ENCODE measurements around the gene IFT25. TPM values are rescaled to one million over a fixed set of nuclear protein-coding genes. Genes with fewer than 3 reads are reported as not detected.
A peak's percentile ranks its signal among the peaks of the same experiment; 100 is the strongest.
"Not testable (repeated sequence)": the region's sequence is repeated elsewhere in the genome, so short reads cannot be mapped to it uniquely, and the experiment has no call there.

Gene IFT25
- polyA plus RNA-seq, 3 donors: 12.0 to 30.4 (median 16.1) TPM

DNA sequence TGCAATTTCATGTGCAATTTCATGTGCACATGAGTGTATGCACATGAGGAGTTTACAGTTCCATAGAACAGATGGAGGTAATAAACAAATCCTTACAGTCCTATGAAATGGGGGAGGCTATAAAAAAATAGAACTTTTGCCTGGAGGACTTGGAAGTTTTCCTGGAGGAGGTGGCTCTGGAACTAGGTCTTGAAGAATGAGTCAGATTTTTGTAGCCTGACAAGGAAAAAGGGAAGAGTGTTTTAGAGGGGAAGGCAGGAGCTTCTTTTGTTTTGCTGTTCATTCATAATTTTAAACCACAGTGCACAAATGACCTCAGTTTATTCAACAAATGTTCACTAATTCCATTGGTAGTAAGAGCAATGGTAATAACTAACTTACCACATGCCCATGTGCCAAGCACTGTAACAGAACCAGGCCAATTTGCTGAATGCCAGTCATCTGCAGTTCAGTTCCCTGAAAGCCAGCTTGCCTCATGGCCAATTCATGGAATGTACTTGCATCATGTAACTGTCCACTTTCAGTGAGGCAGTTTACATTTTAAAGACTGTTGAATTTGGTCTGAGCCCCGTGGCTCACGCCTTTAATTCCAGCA lies 48.8 kb downstream of the IFT25 start:
- 72 to 83% (median 80%) methylated on average over 2 of the region's 2 CpGs for WGBS, 3 donors
- H3K27ac ChIP-seq (ENCODE audit: low read depth, low read length): peak overlapping the region; percentile 6

DNA sequence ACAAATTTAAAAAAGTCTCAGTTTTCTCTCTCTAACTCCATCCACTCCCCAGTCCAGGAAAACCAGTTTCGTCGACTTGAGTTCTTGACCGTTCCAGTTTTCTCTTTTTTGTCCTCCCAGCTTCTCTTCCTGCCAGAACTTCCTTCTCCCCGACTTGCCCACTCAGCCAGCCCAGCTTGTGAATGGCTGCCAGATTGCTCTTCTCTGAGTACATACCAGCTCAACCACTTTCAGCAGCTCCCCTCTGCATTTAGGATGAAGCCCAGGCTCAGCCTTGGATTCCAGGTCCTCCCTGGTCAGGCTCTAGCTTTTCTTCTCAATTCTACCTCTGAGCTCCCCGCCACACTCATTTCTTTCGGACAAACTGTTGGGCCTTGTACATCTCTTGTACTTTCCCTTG lies 50.1 kb downstream of the IFT25 start:
- no peak overlapping the region for H3K27ac ChIP-seq (ENCODE audit: low read depth, low read length)
- WGBS, 3 donors: 60 to 78% (median 68%) methylated on average over 6 of the region's 6 CpGs

DNA sequence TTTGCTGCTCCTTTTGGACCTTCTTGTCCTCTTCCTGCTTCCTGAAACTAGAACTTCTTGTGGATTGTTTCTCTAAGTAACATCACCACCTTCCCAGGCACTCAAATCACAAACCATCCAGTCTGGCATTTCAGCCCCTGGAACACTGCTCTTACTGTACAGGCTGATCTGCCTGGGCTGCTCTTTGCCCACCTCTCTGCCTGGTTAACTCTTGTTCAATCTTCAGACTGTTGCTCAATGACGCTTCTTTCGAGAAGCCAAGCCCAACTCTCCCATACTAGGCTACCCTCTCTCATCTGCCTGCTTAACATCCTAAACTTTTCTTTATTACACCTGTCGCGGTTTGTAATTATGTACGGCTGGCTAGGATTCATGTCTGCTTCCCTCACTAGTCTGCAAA lies 50.9 kb downstream of the IFT25 start:
- no peak overlapping the region for H3K27ac ChIP-seq (ENCODE audit: low read depth, low read length)
- 88 to 94% (median 89%) methylated on average over 5 of the region's 5 CpGs for WGBS, 3 donors

DNA sequence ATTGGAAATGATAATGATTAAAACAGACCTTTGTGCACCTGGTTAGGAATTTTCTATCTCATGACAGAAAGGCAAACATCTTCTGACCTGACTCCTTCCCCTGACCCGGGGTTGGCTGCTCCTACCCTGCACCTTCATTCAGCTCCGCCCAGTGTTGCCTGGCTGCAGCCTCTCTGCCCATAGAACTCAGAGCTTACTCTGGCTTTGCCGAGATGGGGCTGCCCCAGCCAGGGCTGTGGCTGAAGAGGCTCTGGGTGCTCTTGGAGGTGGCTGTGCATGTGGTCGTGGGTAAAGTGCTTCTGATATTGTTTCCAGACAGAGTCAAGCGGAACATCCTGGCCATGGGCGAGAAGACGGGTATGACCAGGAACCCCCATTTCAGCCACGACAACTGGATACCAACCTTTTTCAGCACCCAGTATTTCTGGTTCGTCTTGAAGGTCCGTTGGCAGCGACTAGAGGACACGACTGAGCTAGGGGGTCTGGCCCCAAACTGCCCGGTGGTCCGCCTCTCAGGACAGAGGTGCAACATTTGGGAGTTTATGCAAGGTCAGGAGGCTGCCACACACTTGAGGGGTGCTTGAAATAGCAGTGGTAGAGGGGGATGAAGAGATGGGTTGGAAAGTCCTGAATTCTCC lies 51.4 kb downstream of the IFT25 start, which contains the start of gene DIO1:
TSS of gene DIO1 (plus strand) at position 189 of the 638 bp plus-strand sequence. CDS start at position 213, 24 bp downstream.
- WGBS, 3 donors: 54 to 84% (median 79%) methylated on average over 14 of the region's 14 CpGs
- no peak within 1 kb of the TSS for H3K27ac ChIP-seq (ENCODE audit: low read depth, low read length)

DNA sequence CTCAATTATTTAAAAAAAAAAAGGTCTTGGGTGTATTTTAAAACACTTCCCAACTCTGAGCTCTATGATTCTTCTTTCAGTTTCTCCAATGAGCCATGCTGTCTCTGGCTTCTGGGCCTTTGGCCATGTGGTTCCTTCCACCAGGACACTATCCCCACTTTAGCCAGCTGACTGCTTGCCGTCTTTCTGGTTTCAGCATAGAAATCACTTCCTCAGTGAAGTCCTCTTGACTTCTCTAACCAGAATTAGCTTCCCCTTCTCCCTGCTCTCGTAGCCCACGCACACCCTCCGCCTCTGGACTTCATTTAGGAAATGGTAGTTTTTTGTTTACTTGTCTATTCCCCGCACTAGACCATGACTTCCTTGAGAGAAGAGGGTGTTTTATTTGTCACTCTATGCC lies 52.6 kb downstream of the IFT25 start:
- 43 to 82% (median 44%) methylated on average over 5 of the region's 5 CpGs for WGBS, 3 donors
- no peak overlapping the region for H3K27ac ChIP-seq (ENCODE audit: low read depth, low read length)

DNA sequence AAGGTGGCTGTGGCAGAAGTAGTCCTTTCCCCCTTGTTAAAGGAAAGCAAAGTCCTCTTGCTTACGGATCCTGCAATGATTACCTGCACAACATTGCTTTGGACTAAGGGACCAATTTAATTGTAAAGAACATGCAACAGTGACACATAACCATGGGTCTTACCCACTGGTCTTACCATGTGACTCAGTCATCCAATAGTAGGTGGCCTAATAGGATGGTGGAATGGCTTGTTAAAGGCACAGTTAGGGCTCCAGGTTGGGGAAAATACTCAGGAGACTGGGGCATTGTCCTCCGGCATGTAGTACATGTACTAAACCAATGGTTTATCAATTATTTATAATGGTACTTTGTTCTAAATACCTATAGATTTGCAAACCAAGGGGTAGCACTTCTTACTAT lies 53.8 kb downstream of the IFT25 start:
- H3K27ac ChIP-seq (ENCODE audit: low read depth, low read length): no peak overlapping the region
- WGBS, 3 donors: 93 to 94% (median 94%) methylated on average over 2 of the region's 2 CpGs

DNA sequence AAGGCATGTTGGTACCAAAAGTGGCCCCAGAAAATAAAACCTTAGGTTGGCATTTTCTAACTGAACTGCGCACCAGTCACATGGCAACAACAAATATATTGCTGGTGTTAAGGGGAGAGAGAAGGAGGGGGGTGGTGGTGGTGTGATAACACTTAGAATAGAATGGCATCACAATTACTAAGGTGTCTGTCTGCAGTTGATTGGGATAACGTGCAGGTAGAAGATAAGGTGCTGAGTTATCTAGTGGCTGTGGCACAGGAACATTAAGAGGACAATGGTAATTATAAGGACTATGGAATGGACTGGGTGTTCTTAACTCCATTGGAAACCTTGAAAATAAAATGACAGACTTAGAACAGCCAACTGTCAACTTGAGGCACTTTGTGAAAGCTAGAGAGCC lies 54.5 kb downstream of the IFT25 start:
- no peak overlapping the region for H3K27ac ChIP-seq (ENCODE audit: low read depth, low read length)
- 80 to 97% (median 93%) methylated on average over 2 of the region's 2 CpGs for WGBS, 3 donors

DNA sequence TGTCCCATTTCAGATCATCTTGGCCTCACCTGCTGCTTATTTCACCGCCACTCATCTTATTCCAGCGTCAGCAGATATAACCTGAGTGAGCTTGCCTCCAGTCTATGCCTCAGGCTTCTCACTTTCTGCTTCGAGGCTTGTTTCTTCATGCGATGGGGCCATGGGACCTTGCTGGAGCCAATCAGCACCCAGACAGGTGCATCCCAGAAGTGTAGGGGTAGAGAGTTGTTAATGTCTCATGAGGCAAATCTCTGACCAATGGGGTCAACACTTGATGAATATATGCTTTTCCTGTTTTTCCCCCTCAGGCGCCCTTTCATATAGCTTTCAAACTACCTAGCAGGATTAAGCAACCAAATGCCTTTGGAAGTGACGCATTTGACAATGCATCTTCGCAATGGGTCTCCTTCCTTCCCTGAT lies 55.0 kb downstream of the IFT25 start:
- WGBS, 3 donors: 77 to 82% (median 78%) methylated on average over 7 of the region's 7 CpGs
- no peak overlapping the region for H3K27ac ChIP-seq (ENCODE audit: low read depth, low read length)

DNA sequence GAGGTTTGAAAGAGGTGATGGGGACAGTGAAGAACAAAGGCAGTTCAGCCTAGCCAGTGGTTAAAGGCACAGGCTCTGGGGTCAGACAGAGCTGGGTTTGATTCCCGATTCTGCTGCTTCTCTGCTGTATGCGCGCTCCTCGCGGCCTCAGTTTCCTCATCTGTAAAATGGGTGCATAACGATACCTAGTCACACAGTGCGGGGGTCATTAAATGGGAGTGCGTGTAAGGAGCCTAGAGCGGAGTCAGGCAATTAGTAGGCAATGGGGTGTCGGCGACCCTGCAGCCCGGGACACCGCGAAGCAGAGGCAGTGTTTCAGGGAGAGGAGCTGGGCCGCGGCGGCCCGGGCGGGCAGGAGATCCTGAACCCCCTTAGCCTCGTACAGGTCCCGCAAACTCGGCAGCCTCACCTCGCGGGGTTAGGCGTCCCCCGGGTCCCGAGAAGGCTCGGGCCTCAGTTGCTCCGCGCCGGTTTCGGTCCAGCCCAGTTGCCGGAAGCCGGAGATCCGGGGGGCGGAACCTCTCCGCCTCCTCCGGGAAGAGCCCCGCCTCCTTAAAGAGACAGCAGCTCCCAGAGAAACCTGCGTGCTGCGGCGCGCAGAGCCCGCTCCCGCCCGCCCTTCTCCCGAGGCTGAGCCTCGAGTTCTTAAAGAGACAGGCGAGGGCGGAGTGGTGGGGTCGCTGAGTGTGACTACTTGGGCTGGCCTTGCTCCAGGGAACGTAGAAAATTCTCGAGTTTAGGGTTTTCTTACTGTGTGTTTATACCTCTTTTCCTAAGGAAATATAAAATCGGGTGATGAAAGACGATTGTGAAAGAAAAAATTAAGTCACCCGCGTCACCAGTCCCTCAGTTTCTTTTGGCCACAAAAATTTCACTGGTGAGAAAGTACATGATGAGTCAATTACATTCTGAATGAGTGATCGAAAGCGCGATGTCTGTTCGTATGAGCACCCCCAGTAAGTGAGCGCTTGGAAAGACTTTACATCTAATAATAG lies 55.9 kb downstream of the IFT25 start, which contains the start of gene YIPF1:
TSS of gene YIPF1 (minus strand) at position 494 of the 995 bp plus-strand sequence. CDS start 860 bp downstream, outside the sequence.
- peak within 1 kb of the TSS; percentile 24 for H3K27ac ChIP-seq (ENCODE audit: low read depth, low read length)
- WGBS, 3 donors: 3% methylated on average over 57 to 62 of the region's 62 CpGs

DNA sequence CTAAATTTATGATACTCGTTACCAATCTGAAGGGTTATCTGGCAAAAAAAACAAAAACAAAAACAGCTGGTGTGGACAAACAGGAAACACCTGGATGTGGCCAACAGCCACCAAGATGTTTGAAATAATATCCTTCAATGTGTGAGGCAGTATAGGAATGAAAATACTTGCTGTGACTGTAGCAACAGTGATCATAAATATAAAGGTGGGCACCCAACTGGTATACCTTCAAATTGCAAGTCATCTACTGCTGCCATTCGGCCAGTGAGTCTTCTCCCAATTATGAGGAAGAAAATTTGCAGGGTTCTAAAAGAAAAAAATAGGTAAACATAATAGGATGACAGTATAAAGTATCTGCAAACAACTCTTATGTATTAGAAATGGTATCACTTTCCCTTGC lies 56.8 kb downstream of the IFT25 start:
- no peak overlapping the region for H3K27ac ChIP-seq (ENCODE audit: low read depth, low read length)
- WGBS, 3 donors: 45 to 53% (median 53%) methylated on average over 2 of the region's 2 CpGs

DNA sequence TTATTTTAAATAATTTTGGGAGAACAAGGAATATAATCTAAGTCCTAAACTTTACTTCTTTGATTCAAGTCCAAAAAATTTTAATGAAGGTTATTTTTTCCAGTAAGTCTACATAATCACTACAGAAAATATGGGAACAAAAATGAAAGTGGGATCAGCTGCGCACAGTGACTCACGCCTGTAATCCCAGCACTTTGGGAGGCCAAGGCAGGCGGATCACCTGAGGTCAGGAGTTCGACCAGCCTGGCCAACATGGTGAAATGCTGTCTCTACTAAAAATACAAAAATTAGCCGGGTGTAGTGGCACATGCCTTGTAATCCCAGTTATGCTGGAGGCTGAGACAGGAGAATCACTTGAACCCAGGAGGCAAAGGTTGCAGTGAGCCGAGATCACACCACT lies 61.9 kb downstream of the IFT25 start:
- WGBS, 3 donors: 95 to 98% (median 97%) methylated on average over 6 of the region's 6 CpGs
- H3K27ac ChIP-seq (ENCODE audit: low read depth, low read length): not testable (repeated sequence)

DNA sequence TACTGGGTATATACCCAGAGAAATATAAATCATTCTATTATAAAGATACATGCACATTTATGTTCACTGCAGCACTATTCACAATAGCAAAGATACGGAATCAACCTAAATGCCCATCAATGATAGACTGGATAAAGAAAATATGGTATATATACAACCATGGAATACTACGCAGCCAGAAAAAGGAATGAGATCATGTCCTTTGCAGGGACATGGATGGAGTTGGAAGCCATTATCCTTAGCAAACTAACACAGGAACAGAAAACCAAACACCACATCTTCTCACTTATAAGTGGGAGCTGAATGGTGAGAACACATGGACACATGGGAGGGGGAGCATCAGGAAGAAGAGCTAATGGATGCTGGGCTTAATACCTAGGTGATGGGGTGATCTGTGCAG lies 63.6 kb downstream of the IFT25 start:
- H3K27ac ChIP-seq (ENCODE audit: low read depth, low read length): not testable (repeated sequence)
- WGBS, 3 donors: 93 to 100% (median 99%) methylated on average over 2 of the region's 2 CpGs

DNA sequence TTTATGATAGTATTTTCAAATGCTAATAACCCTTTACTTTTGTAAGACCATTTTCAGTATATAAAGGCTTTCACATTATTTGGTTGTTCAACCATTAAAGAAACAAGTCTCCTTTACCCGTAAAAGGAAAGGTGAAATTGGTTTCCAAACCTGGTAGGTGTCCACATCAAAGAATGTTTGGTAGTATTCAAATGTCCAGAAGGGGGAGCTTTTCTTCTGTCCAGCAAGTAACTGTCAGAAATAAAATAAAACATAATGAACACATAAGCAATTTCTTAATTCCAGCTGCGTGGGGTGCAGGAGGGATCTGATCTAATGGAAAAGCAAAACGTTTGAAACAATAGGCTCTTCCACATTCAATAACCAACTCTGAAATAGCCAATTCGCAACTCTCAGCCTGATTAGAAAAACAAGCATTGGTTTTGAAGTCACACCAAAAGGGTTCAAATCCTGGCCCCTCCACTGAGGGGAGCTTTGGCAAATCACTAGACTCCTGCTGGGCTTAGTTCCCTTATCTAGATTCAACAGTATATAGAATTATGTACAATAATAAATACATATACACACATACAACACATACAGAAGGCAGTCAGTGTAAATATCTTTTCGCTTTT lies 66.9 kb downstream of the IFT25 start:
- 46 to 54% (median 54%) methylated on average over 5 of the region's 5 CpGs for WGBS, 3 donors
- no peak overlapping the region for H3K27ac ChIP-seq (ENCODE audit: low read depth, low read length)

DNA sequence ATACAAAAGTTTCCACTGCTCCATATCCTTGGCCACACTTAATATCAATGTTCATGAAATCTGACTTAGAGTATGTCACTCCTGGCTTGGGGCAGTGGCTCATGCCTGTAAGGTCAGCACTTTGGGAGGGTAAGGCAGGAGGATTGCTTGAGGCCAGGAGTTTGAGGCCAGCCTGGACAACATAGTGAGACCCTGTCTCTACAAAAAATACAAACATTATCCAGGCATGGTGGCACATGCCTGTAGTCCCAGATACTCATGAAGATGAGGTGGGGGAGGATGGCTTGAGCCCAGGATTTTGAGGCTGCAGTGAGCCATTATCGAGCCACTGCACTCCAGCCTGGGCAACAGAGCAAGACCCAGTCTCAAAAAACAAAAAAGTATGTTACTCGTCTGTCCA lies 70.3 kb downstream of the IFT25 start:
- WGBS, 3 donors: 91 to 97% (median 95%) methylated on average over 2 of the region's 2 CpGs
- not testable (repeated sequence) for H3K27ac ChIP-seq (ENCODE audit: low read depth, low read length)

DNA sequence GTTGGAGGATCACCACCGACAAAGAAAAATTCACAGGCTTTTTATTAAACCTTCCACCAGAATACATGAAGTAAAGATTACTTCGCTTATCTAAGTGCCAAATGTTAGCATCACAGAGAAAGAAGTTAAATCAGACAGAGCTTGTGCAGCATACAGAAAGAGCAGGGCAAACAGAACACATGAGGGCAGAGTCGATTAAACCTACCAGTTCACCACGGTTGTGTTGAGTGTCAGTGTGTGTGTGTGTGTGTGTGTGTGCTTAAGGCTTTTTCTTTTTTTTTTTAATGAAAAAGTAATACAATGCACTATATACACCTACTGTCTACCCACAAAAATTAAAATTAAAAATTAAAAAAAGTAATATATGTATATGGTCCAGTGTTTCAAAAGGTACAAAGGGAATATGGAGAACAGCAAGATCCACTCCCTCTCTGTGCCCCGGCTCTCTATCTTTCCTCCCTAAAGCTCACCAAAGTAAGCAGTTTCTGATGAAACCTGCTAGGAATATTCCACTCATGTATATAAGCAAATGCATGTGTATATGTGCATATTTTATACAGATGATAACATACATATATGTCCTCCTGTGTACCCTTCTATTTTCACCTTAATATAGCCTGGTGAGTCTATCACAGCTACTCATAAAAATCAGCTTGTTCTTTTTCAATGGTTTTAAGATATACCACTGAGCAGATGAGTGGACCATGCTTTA lies 73.6 kb downstream of the IFT25 start:
- WGBS, 3 donors: 64 to 83% (median 78%) methylated on average over 5 of the region's 5 CpGs
- H3K27ac ChIP-seq (ENCODE audit: low read depth, low read length): no peak overlapping the region

Measured in adipose tissue (tissue), 3 donors.